Keratinocyte (primary cell): ENCODE measurements around the gene SOX1.

Source experiments
- EZH2 ChIP-seq: IDR thresholded peaks from one replicate; pipeline ENCODE4 v1.6.1; 2012; ENCODE audit warnings: inconsistent platforms, mild to moderate bottlenecking, low read length, moderate library complexity
- TF ChIP-seq, protein P1 (sequence below), 3 experiments: IDR thresholded peaks in 1 of 3; conservative IDR thresholded peaks in 1 of 3; optimal IDR thresholded peaks in 1 of 3; 2 replicates in 2 of 3; 3 replicates in 1 of 3; pipeline versions ENCODE3 to v1.5.1; 2011; ENCODE audit warnings: low read length in 3 of 3, mild to moderate bottlenecking in 3 of 3, moderate library complexity in 2 of 3, control low read depth in 1 of 3, inconsistent platforms in 1 of 3; ENCODE audit not compliant: insufficient read depth in 2 of 3; ENCODE audit errors: extremely low read depth in 1 of 3

- TF ChIP-seq, protein P1, sequence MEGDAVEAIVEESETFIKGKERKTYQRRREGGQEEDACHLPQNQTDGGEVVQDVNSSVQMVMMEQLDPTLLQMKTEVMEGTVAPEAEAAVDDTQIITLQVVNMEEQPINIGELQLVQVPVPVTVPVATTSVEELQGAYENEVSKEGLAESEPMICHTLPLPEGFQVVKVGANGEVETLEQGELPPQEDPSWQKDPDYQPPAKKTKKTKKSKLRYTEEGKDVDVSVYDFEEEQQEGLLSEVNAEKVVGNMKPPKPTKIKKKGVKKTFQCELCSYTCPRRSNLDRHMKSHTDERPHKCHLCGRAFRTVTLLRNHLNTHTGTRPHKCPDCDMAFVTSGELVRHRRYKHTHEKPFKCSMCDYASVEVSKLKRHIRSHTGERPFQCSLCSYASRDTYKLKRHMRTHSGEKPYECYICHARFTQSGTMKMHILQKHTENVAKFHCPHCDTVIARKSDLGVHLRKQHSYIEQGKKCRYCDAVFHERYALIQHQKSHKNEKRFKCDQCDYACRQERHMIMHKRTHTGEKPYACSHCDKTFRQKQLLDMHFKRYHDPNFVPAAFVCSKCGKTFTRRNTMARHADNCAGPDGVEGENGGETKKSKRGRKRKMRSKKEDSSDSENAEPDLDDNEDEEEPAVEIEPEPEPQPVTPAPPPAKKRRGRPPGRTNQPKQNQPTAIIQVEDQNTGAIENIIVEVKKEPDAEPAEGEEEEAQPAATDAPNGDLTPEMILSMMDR (optimal IDR thresholded peaks at IDR 0.05 in 1 of 3, IDR thresholded peaks at IDR 0.05 in 1 of 3, conservative IDR thresholded peaks at IDR 0.05 in 1 of 3; ENCODE audit: extremely low read depth in 1 of 3, insufficient read depth in 2 of 3, low read length in 3 of 3) = no peak
- no peak for TF ChIP-seq EZH2
Observed at GRCh38 chr13:112078216-112078615, 11.3 kb downstream of the SOX1 start.
